Loucy (cell line): ENCODE measurements around the gene SPDYC.

Experiments
- H2AFZ ChIP-seq: fragments of 200-600 bp; sonication (generic); 2 replicates; pipeline ENCODE4 v1.6.0; 2016; ENCODE audit warnings: antibody characterized with exemption, mild to moderate bottlenecking, low read length, moderate library complexity
- H3F3A ChIP-seq: fragments of 200-600 bp; 2 replicates; pipeline ENCODE4 v1.6.0; 2016; ENCODE audit warnings: antibody characterized with exemption, low read depth, mild to moderate bottlenecking
- H3K27me3 ChIP-seq: fragments of 200-600 bp; sonication (generic); 2 replicates; pipeline ENCODE4 v1.6.1; 2014; ENCODE audit warnings: low read length, mild to moderate bottlenecking; ENCODE audit not compliant: insufficient read depth, poor library complexity, severe bottlenecking
- H3K36me3 ChIP-seq: fragments of 200-600 bp; sonication (generic); 2 replicates; pipeline ENCODE4 v1.6.1; 2016; ENCODE audit warnings: low read length; ENCODE audit not compliant: insufficient read depth
- H3K4me1 ChIP-seq: fragments of 200-600 bp; sonication (generic); 2 replicates; pipeline ENCODE4 v1.5.1; 2014; ENCODE audit warnings: low read length, mild to moderate bottlenecking; ENCODE audit not compliant: insufficient read depth, poor library complexity, severe bottlenecking
- H3K4me2 ChIP-seq: fragments of 200-600 bp; sonication (generic); 2 replicates; pipeline ENCODE4 v1.6.0; 2014; ENCODE audit warnings: antibody characterized with exemption, low read length, low read depth, mild to moderate bottlenecking; ENCODE audit not compliant: poor library complexity, severe bottlenecking
- H3K4me3 ChIP-seq: fragments of 200-600 bp; sonication (generic); 2 replicates; pipeline ENCODE4 v1.5.1; 2014; ENCODE audit warnings: low read length, mild to moderate bottlenecking, mixed read lengths; ENCODE audit not compliant: poor library complexity, severe bottlenecking
- H3K79me2 ChIP-seq: fragments of 200-600 bp; sonication (generic); 2 replicates; pipeline ENCODE4 v1.6.1; 2014; ENCODE audit warnings: low read length; ENCODE audit not compliant: insufficient read depth
- H3K9ac ChIP-seq: fragments of 200-600 bp; sonication (generic); 2 replicates; pipeline ENCODE4 v1.6.0; 2014; ENCODE audit warnings: mild to moderate bottlenecking, low read depth, low read length, moderate library complexity; ENCODE audit not compliant: poor library complexity, severe bottlenecking
- H3K9me2 ChIP-seq: fragments of 200-600 bp; sonication (generic); replicated peaks from 2 replicates; pipeline ENCODE4 v1.6.1; 2016; ENCODE audit warnings: low read depth, low read length, mixed read lengths
- H3K9me3 ChIP-seq: fragments of 200-600 bp; sonication (generic); 2 replicates; pipeline ENCODE4 v1.6.1; 2014; ENCODE audit warnings: mild to moderate bottlenecking, antibody characterized with exemption, low read length, low read depth; ENCODE audit not compliant: insufficient read depth
- H4K20me1 ChIP-seq: fragments of 200-600 bp; sonication (generic); 2 replicates; pipeline ENCODE4 v1.6.0; 2014; ENCODE audit warnings: antibody characterized with exemption, low read length, mild to moderate bottlenecking; ENCODE audit not compliant: insufficient read depth, poor library complexity, severe bottlenecking
- CTCF ChIP-seq: fragments of 200-600 bp; sonication (generic); conservative IDR thresholded peaks from 2 replicates; pipeline ENCODE4 v1.5.1; 2014; ENCODE audit warnings: mild to moderate bottlenecking, antibody characterized with exemption, low read length
- EZH2phosphoT487 ChIP-seq: fragments of 200-600 bp; IDR thresholded peaks from 2 replicates; pipeline ENCODE4 v1.6.1; 2018; ENCODE audit warnings: antibody characterized with exemption, mild to moderate bottlenecking, moderate library complexity, borderline replicate concordance

SPDYC gene

GRCh38 chr11:65204143-65204542 is 34.1 kb downstream of the SPDYC start:
- Histone ChIP-seq H4K20me1 (no peaks in the 10 kb centered on the region), H3K4me2 (no peak overlapping the region), H3K9me2 (no peaks in the 10 kb centered on the region), H3K9me3 (no peaks in the 10 kb centered on the region), H3F3A (no peaks in the 10 kb centered on the region), H3K27me3 (no peaks in the 10 kb centered on the region), H3K4me1 (peaks cover 7% of the 10 kb centered on the region), H3K79me2 (no peaks in the 10 kb centered on the region), H3K9ac (no peak overlapping the region), H3K4me3 (no peak overlapping the region), H3K36me3 (peaks cover 21% of the 10 kb centered on the region; the same call in 1 of the 2 replicates), H2AFZ (no peak overlapping the region)
- TF ChIP-seq EZH2phosphoT487 = no peak
- no peak for TF ChIP-seq CTCF

- H3K9me3 ChIP-seq = no peaks in the 10 kb centered on the region
- no peak overlapping the region for H3K4me3 ChIP-seq
- H3K4me1 ChIP-seq = peaks cover 12% of the 10 kb centered on the region
- H3K4me2 ChIP-seq = no peak overlapping the region
- no peaks in the 10 kb centered on the region for H3K9me2 ChIP-seq
- no peaks in the 10 kb centered on the region for H3K27me3 ChIP-seq
- H3K9ac ChIP-seq = no peak overlapping the region
- no peaks in the 10 kb centered on the region for H4K20me1 ChIP-seq
- no peaks in the 10 kb centered on the region for H3F3A ChIP-seq
- H2AFZ ChIP-seq = no peak overlapping the region
- peaks cover 28% of the 10 kb centered on the region; the same call in 1 of the 2 replicates for H3K36me3 ChIP-seq
- no peaks in the 10 kb centered on the region for H3K79me2 ChIP-seq
- TF ChIP-seq EZH2phosphoT487 = no peak
- TF ChIP-seq CTCF = peak; percentile 94
Measured at GRCh38 chr11:65204646-65205601, 34.9 kb downstream of the SPDYC start.

GRCh38 chr11:65205602-65205967 is 35.6 kb downstream of the SPDYC start:
- H3K36me3 ChIP-seq = peaks cover 35% of the 10 kb centered on the region; the same call in 1 of the 2 replicates
- no peaks in the 10 kb centered on the region for H3F3A ChIP-seq
- H3K79me2 ChIP-seq = no peaks in the 10 kb centered on the region
- H3K27me3 ChIP-seq = no peaks in the 10 kb centered on the region
- H2AFZ ChIP-seq = no peak overlapping the region
- H3K9me2 ChIP-seq = no peaks in the 10 kb centered on the region
- H3K4me3 ChIP-seq = no peak overlapping the region
- H3K4me1 ChIP-seq = peaks cover 13% of the 10 kb centered on the region
- H3K9ac ChIP-seq = no peak overlapping the region
- TF ChIP-seq EZH2phosphoT487 (no peak), CTCF (no peak)
- no peaks in the 10 kb centered on the region for H4K20me1 ChIP-seq
- H3K4me2 ChIP-seq = no peak overlapping the region
- no peaks in the 10 kb centered on the region for H3K9me3 ChIP-seq
